NOMO-1 treated with DMSO at 0.1 percent for 48 hours (cell line): Measurements from ENCODE around the gene SLC38A10.

Source experiments
- DNase-seq: peaks from one replicate; lab custom pipeline; 2025; ENCODE audit not compliant: unreplicated experiment; lab: John Stamatoyannopoulos, UW

SLC38A10 gene

GRCh38 chr17:81299846-81300585, 4.9 kb upstream of the SLC38A10 start:
- no peak for DNase-seq

DNA sequence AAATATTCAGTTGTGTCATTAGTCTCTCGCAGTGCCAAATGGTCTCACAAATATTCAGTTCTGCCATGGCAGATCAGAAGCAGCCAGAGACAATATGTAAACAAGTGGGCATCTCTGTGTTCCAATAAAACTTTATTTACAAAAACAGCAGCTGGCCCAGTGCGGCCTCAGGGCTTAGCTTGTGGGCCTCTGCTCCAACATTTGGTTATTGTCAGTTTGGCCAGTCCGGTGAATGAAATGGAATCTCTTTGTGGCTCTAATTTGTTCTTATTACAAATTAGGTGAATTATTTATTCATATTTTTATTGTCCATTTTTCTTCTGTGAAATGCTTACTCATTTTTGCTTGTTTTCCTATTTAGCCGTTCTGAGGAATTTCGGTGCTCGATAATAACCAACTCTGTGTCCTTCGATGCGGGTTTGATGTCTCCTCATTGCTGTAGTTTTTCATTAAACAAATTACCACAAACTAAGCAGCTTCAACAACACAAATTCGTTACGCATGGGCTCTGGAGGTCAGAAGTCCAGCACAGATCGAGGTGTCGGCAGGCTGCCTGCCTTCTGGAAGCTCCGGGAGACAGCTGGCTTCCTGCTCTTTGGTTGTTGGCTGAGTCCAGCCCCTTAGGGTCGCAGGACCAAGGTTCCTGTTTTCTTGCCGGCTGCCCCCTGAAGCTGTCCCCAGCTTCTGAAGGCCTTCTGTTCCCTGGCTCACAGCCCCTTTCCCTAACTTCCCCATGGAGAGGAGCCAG, 4.1 kb upstream of the SLC38A10 start:
- DNase-seq = no peak

DNA sequence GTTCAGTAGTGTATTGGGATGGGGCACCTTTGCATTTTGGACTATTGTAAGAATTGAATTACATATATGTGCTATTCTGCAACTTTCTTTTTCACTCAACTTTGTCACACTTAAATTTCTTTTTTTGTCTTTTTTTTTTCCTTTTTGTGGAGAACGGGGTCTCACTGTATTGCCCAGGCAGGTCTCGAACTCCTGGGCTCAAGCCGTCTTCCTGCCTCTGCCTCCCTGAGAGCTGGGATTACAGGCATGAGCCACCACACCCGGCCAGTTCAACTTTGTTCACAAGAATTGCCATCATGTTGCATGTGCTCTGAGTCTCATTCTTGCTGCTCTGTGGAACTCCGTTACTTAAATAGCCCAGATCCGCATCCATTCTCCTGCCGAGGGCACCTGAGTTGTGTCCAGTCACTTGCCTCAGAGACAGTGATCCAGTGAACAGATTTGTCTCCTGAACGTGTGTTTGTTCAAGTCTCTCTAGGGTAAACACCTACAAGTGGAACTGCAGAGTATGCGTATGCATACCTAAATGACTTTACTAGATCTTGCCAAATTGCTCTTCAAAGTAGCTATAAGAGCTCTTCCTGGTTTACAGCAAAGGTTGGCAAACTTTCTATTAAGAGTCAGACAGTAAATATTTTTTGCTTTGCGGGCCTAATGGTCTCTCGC, 3.4 kb upstream of the SLC38A10 start:
- no peak for DNase-seq

- peak; percentile 46 for DNase-seq
These were observed 722 bp upstream of the SLC38A10 start for GRCh38 chr17:81295676-81296381.

DNA sequence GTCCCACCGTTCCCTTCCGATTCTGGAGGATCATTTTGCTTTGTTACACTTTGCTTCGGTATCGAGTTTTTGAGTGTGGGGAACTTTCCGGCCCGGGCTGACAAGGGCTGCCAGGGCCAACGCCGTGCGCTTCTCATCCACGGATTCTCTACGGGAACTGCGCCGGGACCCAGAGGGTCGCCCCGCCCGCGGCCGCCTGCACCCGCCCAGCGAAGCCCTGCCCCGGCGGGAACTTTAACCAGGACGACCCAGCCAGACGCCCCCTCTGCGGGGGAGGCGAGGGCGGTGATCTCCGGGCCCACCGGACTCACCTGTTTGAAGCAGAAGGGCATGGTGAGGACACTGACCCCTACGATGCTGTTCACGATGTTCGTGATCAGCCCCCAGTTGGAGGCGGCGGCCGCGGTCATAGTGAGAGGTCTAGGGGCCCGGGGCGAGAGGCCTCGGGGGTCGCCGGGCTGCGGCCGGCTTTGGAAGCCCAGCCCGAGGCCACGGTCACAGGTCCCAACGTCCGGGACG, 536 bp downstream of the SLC38A10 start:
- no peak for DNase-seq

GRCh38 chr17:81292450-81292849, 2.7 kb downstream of the SLC38A10 start:
- no peak for DNase-seq

DNA sequence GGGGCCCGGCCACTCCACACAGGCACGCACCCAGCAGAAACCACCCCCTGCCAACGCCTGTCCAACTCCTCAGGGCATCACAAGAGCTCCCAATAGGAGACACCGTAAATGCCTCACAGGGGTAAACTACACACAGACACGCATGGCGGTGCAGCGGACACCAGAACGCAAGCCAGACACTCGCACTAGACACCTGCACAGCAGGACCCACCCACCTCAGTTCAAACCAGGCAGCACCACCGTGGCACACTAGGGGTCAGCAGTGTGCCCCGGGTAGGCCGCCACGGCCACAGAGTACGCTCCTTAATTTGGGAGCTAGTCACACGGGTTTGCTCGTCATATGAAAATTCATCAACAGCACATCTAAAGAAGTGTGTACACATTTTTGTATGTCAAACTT, 3.4 kb downstream of the SLC38A10 start:
- peak; percentile 24 for DNase-seq

- DNase-seq = no peak
These were observed 4.9 kb downstream of the SLC38A10 start for GRCh38 chr17:81290230-81290629.

DNA sequence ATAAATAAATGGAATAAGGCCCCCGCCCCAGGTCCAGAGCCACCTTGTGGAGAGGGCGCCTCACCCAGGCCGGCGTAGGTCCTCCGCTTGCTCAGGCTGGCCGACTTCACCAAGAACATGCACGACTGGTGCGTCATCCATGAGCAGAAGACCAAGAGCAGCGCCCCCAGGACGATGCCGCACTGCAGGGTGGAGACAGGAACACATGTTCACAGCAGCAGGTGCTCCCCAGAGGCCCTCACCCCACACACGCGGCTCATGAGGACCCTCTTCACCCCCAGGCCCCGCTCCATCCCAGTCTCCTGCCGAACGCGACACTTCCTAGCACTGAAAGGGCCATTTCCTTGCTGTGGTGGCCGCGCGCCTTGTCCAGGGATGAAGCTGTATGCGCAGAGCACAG, 5.5 kb downstream of the SLC38A10 start:
- DNase-seq = no peak

DNA sequence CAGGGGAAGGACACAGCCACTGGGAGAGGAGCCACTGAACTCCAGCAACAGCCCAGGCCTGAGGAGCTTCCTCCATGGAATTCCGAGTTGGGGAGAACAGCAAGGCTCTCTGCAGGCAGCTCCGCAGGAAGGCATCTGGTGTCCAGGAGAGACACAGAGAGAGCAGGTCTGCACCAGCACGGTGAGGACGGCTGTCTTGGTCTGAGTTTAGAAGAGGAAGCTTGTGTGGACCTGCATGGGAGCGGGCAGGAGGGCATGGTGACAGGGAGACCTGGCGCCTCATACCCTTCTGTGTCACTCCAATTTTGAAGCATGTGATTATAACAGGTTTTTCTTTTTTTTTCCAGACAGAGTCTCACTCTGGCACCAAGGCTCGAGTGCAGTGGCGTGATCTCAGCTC, 6.4 kb downstream of the SLC38A10 start:
- no peak for DNase-seq

DNA sequence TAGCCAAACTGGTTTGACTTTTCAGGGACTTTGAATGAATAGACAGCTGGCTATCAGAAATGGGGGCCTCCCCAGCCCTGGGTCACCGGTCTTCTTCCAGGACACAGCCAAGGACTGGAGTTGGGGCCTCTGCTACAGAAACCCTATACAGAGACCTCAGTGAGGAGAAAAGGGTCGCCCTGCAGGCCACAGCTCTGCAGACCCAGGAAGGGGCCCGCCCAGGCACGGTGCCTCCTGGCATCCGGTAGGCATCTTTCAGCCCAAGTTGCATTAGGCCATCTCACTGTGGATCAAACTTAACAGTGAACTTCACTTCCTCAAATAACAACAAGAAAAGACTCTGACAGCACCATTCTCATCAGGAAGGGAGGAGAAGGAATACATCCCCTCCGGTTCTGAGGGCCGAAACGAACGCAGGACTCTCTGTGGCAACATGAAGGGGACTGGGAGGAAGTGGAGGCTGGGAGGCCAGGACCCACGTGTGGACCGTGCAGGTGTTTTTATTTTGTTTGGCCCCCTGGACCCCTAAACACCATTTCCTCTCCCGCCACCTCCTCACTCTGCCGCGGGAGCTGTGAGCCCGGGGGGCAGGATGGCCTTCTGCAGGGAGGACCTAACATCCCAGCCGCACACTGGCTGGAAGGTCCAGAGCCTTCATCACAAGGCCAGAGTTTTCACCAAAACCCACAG, 7.2 kb downstream of the SLC38A10 start:
- no peak for DNase-seq

GRCh38 chr17:81287152-81287551, 8.0 kb downstream of the SLC38A10 start:
- DNase-seq = no peak

DNA sequence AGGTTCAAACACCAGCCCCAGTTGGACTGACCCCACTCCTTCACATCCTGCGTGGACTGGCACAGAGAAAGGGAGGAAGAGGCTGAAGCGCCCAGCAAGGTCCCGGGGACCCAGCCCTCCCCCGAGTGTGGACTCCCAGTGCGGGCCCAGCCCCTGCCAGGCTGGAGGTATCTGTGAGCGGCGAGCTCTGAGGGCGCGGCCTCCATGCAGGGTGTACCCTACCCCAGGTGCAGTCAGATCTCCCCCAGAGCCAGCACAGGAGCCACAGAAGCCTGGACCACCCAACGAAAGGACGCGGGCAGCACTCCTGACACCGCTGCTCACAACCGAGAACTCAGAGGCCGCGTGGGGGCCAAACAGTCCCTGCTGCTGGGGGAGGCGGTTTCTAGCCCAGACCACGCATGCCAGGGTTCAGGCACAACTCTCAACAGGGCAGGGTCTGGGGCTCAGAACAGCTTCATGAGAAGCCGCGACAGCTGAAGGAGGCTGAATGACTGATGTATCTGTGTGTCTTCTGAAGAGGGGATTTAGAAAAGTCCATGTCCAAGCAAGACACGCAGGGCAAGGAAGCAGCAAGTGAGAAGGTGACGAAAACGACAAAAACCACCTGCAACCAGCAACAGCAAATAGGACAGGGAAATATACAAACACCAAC, 8.5 kb downstream of the SLC38A10 start:
- no peak for DNase-seq

- DNase-seq = no peak
These were observed 9.2 kb downstream of the SLC38A10 start for GRCh38 chr17:81285894-81286293.

GRCh38 chr17:81285179-81285878, 9.8 kb downstream of the SLC38A10 start:
- peak; percentile 55 for DNase-seq

- no peak for DNase-seq
These were observed 12.2 kb downstream of the SLC38A10 start for GRCh38 chr17:81282876-81283275.

DNA sequence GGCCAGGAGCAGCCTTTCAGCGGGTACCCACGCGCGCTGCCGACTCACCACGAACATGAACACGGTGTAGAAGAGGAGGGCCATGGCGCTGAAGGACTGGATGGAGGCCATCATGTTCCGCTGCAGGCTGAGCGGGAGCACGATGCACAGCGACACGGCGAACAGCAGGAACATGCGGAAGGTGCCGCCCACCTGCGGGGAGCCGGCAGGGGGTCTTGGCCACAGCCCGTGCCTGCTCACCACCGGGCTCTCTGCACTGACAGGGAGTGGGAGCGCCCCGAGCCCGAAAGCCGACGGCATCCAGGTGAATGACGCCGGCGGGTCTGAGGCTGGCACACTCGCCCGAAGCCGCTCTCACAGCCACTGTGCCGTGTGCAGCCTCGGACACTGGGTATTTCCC, 13.0 kb downstream of the SLC38A10 start:
- no peak for DNase-seq

- no peak for DNase-seq
These were observed 14.5 kb downstream of the SLC38A10 start for GRCh38 chr17:81280571-81280970.
